GM12878 (cell line): Measurements from ENCODE around the gene SLC24A4. TPM values are rescaled to one million over a fixed set of nuclear protein-coding genes. Genes with fewer than 3 reads are reported as not detected.

Experiments
- ATAC-seq: fragments of 200-7000 bp; cut with Tn5 transposase; 3 replicates; pipeline ENCODE4 v1.9.1; 2020; ENCODE audit warnings: mild to moderate bottlenecking, moderate library complexity
- BruUV-seq: library from RNA; stranded (reverse); fragments of 400-500 nt; replicated peaks from 2 replicates; lab custom pipeline; 2021; lab: Mats Ljungman, UMichigan
- CTCF ChIA-PET: fragments of 300-600 bp; sonication (Branson Sonifier 250); formaldehyde crosslinking; extraction: SDS; loops from one replicate; lab custom pipeline; 2021; ENCODE audit warnings: inconsistent platforms; lab: Yijun Ruan, JAX
- POLR2A ChIA-PET: fragments of 350-600 bp; formaldehyde crosslinking; extraction: SDS; loops from one replicate; lab custom pipeline; 2021; ENCODE audit warnings: inconsistent platforms; lab: Charles Lee
- RAD21 ChIA-PET: fragments of 300-600 bp; sonication (Branson Sonifier 250); formaldehyde crosslinking; loops from one replicate; lab custom pipeline; 2023; ENCODE audit warnings: antibody characterized with exemption; ENCODE audit not compliant: unreplicated experiment; lab: Charles Lee
- SMC1A ChIA-PET: fragments of 300-600 bp; sonication (Branson Sonifier 250); formaldehyde crosslinking; loops from one replicate; lab custom pipeline; 2023; ENCODE audit not compliant: unreplicated experiment, uncharacterized antibody; lab: Charles Lee
- DNase-seq: peaks from one replicate; pipeline ENCODE4 v3.0.0-alpha.2; 2011; ENCODE audit warnings: low read depth, low spot score
- FAIRE-seq: peaks from 3 replicates; lab custom pipeline; 2011; peaks lifted over from hg19 to GRCh38; lab: Jason Lieb, UNC
- H2AFZ ChIP-seq: 2 replicates; pipeline ENCODE4 v1.6.0; 2011; ENCODE audit warnings: low read depth, low read length, control low read depth; ENCODE audit not compliant: control insufficient read depth
- H3K27ac ChIP-seq: 2 replicates; pipeline ENCODE4 v1.5.1; 2011; ENCODE audit warnings: control low read depth; ENCODE audit not compliant: control insufficient read depth, insufficient read depth
- H3K27me3 ChIP-seq, 2 experiments: replicated peaks in 1 of 2; 2 replicates each; pipeline versions ENCODE4 v1.6.0 to v1.6.1; 2011; ENCODE audit warnings: low read length in 1 of 2; ENCODE audit not compliant: control insufficient read depth in 2 of 2, insufficient read depth in 2 of 2
- H3K36me3 ChIP-seq, 2 experiments: 2 replicates each; pipeline ENCODE4 v1.5.1; 2011; ENCODE audit warnings: low read length in 1 of 2; ENCODE audit not compliant: control insufficient read depth in 2 of 2, insufficient read depth in 2 of 2
- H3K4me1 ChIP-seq: 2 replicates; pipeline ENCODE4 v1.6.1; 2011; ENCODE audit warnings: mild to moderate bottlenecking, low read length, moderate library complexity, mixed read lengths; ENCODE audit not compliant: control insufficient read depth, insufficient read depth
- H3K4me2 ChIP-seq: 2 replicates; pipeline ENCODE4 v1.6.0; 2011; ENCODE audit warnings: control low read depth; ENCODE audit not compliant: control insufficient read depth, insufficient read depth
- H3K4me3 ChIP-seq: fragments of 200-600 bp; sonication (generic); 2 replicates; pipeline ENCODE4 v1.5.1; 2016
- H3K79me2 ChIP-seq: 2 replicates; pipeline ENCODE4 v1.6.0; 2011; ENCODE audit warnings: low read length; ENCODE audit not compliant: control insufficient read depth, insufficient read depth
- H3K9ac ChIP-seq: 2 replicates; pipeline ENCODE4 v1.8.0; 2011; ENCODE audit warnings: low read length, control low read depth, mixed read lengths; ENCODE audit not compliant: control insufficient read depth, insufficient read depth
- H3K9me3 ChIP-seq: replicated peaks from 3 replicates; pipeline ENCODE4 v1.5.1; 2011; ENCODE audit warnings: mild to moderate bottlenecking, low read length; ENCODE audit not compliant: control insufficient read depth, insufficient read depth
- H4K20me1 ChIP-seq: 2 replicates; pipeline ENCODE4 v1.6.0; 2011; ENCODE audit not compliant: control insufficient read depth, insufficient read depth
- EZH2 ChIP-seq: IDR thresholded peaks from 2 replicates; pipeline ENCODE4 v1.6.1; 2012; ENCODE audit warnings: low read depth, mild to moderate bottlenecking, control low read depth, inconsistent platforms, low read length, borderline replicate concordance; ENCODE audit not compliant: control insufficient read depth
- JUNB ChIP-seq: IDR thresholded peaks from 2 replicates; pipeline ENCODE4 v1.6.1; 2016; ENCODE audit warnings: antibody characterized with exemption, mild to moderate bottlenecking
- MTA3 ChIP-seq: IDR thresholded peaks from 2 replicates; pipeline ENCODE4 v1.6.1; 2012; ENCODE audit warnings: low read length, inconsistent platforms, borderline replicate concordance
- NFIC ChIP-seq: IDR thresholded peaks from 2 replicates; pipeline ENCODE4 v1.6.1; 2012; ENCODE audit warnings: low read depth, mild to moderate bottlenecking, inconsistent platforms, low read length, moderate library complexity
- RCOR1 ChIP-seq: conservative IDR thresholded peaks from 2 replicates; pipeline ENCODE4 v1.6.1; 2012; ENCODE audit warnings: low read depth, low read length, improper control_type of control experiment
- SUPT20H ChIP-seq: IDR thresholded peaks from 2 replicates; pipeline ENCODE4 v1.6.1; 2011; ENCODE audit warnings: low read depth, mild to moderate bottlenecking, low read length, moderate library complexity, borderline replicate concordance; ENCODE audit not compliant: control insufficient read depth
- TCF7 ChIP-seq: IDR thresholded peaks from 2 replicates; pipeline ENCODE4 v1.6.1; 2014; ENCODE audit warnings: antibody characterized with exemption, borderline replicate concordance
- WGBS: methylation state at CpG from one replicate; pipeline ENCODE4 v1.1.6; 2016; ENCODE audit warnings: low lambda C conversion rate; ENCODE audit not compliant: insufficient replicate concordance, insufficient coverage; ENCODE audit errors: missing lambda C conversion rate; 5-methylcytosine and 5-hydroxymethylcytosine counted together
- in situ Hi-C: fragments of 300-500 bp; cut with MboI; formaldehyde crosslinking; loops from 9 replicates; pipeline ENCODE4 v1.14.3; 2018; ENCODE audit warnings: mixed read lengths
- intact Hi-C: fragments of 100-400 bp; cut with micrococcal nuclease; formaldehyde crosslinking; loops from one replicate; pipeline ENCODE4 v1.14.2; 2022; ENCODE audit not compliant: unreplicated experiment
- polyA plus RNA-seq, 11 experiments: library from polyadenylated mRNA; depleted of rRNA in 4 of 11; unstranded in 6 of 11; stranded (reverse) in 5 of 11; fragments of >200 nt; fragmentation: Nextera tagmentation in 4 of 11; fragmentation: Illumina TruSeq in 1 of 11; extraction: Ambion mirVana in 4 of 11; extraction: Trizol in 1 of 11; gene quantifications; 1 replicate in 1 of 11; 2 replicates in 10 of 11; pipeline versions ENCODE4 v1.2.1 to v1.2.3, GENCODE V29; 2011 to 2016; ENCODE audit warnings: inconsistent platforms in 2 of 11, missing spikeins in 2 of 11, low read depth in 1 of 11
- total RNA-seq, 4 experiments: library from RNA; depleted of rRNA in 3 of 4; stranded (reverse); fragments of >200 nt in 3 of 4; fragmentation: Illumina TruSeq in 1 of 4; extraction: Trizol in 1 of 4; gene quantifications; 2 replicates each; pipeline versions ENCODE4 v1.2.1 to v1.2.3, GENCODE V29; 2013 to 2021
- TF ChIP-seq, protein P1 (sequence below): fragments of 450-650 bp; IDR thresholded peaks from 2 replicates; pipeline ENCODE4 v1.6.1; 2016; ENCODE audit warnings: mild to moderate bottlenecking, moderate library complexity, borderline replicate concordance
- TF ChIP-seq, protein P2 (sequence below): IDR thresholded peaks from 2 replicates; pipeline ENCODE4 v1.6.1; 2011; ENCODE audit warnings: borderline replicate concordance, low read depth, mild to moderate bottlenecking, moderate library complexity, mixed read lengths, low read length; ENCODE audit not compliant: insufficient read depth; ENCODE audit errors: extremely low read length
- TF ChIP-seq, protein P3 (sequence below): IDR thresholded peaks from 2 replicates; pipeline ENCODE4 v1.6.1; 2012; ENCODE audit warnings: low read depth, low read length, improper control_type of control experiment
- TF ChIP-seq, protein P4 (sequence below): fragments of 450-650 bp; IDR thresholded peaks from 2 replicates; pipeline ENCODE4 v1.6.1; 2017; ENCODE audit warnings: low read depth, mild to moderate bottlenecking, moderate library complexity
- TF ChIP-seq, protein P5 (sequence below): IDR thresholded peaks from 2 replicates; pipeline ENCODE4 v1.6.1; 2012; ENCODE audit warnings: low read depth, low read length, improper control_type of control experiment

Gene SLC24A4
- total and polyA plus RNA-seq, 10 of the 15 experiments (the other 5 are each of a cell fraction or from before 2014, with no cell fraction given): under 0.01 to 0.46 (median 0.04) TPM; not detected in 5

DNA sequence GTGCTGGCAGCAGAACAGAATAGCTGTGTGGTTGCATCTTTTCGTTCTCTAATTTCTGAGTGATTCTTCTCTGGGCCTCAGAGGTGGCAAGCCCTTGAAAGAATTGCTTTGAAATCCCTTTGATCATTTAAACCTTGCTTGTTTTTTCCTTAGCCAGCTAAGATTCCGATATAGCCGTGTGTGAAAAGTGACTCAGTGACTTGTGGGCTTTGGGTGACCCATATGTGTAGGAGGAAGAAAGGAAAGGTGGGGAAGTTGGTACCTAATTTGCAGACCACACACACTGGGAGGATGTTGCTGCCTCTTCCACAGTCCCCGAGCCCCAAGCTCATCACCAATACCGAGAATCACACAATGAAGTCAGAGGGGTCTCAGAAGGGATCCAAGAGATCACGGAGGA, 18.8 kb downstream of the SLC24A4 start (continued):
- TF ChIP-seq, protein P1, sequence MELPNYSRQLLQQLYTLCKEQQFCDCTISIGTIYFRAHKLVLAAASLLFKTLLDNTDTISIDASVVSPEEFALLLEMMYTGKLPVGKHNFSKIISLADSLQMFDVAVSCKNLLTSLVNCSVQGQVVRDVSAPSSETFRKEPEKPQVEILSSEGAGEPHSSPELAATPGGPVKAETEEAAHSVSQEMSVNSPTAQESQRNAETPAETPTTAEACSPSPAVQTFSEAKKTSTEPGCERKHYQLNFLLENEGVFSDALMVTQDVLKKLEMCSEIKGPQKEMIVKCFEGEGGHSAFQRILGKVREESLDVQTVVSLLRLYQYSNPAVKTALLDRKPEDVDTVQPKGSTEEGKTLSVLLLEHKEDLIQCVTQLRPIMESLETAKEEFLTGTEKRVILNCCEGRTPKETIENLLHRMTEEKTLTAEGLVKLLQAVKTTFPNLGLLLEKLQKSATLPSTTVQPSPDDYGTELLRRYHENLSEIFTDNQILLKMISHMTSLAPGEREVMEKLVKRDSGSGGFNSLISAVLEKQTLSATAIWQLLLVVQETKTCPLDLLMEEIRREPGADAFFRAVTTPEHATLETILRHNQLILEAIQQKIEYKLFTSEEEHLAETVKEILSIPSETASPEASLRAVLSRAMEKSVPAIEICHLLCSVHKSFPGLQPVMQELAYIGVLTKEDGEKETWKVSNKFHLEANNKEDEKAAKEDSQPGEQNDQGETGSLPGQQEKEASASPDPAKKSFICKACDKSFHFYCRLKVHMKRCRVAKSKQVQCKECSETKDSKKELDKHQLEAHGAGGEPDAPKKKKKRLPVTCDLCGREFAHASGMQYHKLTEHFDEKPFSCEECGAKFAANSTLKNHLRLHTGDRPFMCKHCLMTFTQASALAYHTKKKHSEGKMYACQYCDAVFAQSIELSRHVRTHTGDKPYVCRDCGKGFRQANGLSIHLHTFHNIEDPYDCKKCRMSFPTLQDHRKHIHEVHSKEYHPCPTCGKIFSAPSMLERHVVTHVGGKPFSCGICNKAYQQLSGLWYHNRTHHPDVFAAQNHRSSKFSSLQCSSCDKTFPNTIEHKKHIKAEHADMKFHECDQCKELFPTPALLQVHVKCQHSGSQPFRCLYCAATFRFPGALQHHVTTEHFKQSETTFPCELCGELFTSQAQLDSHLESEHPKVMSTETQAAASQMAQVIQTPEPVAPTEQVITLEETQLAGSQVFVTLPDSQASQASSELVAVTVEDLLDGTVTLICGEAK: no peak
- TF ChIP-seq MTA3 (peak; percentile 50; the same call in 1 of the 2 replicates), NFIC (peak; percentile 68; the same call in 1 of the 2 replicates), JUNB (peak; percentile 14; the same call in 1 of the 2 replicates), TCF7 (peak; percentile 87)
- TF ChIP-seq, protein P2, sequence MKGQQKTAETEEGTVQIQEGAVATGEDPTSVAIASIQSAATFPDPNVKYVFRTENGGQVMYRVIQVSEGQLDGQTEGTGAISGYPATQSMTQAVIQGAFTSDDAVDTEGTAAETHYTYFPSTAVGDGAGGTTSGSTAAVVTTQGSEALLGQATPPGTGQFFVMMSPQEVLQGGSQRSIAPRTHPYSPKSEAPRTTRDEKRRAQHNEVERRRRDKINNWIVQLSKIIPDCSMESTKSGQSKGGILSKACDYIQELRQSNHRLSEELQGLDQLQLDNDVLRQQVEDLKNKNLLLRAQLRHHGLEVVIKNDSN: no peak

DNA sequence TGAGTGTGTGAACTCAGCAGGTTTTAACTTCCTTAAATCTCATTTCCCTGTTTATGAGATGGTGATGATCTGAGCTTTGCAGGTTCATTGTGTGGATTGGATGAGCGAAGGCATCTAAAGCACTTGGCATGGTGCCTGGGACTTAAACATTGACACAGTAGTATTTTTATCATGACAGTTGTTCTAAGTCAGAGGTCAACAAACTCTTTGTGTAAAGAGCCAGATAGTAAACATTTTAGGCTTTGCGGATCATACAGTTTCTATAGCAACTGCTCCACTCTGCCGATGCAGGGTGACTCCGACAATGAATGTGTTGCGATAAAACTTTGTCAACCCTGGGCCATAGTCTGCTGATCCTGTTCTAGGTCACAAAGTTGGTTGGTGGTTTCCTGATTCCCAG, 25.2 kb downstream of the SLC24A4 start:
- no peaks in the 10 kb centered on the region for H3K4me1 ChIP-seq
- ATAC-seq (no peak), DNase-seq (no peak), FAIRE-seq (no peak)
- H3K27me3 ChIP-seq: peaks cover 0 to 3% of the 10 kb centered on the region in 2 experiments; a peak in 2 of 4 replicates
- in situ Hi-C loops: no loop called here
- SMC1A ChIA-PET: no interaction called here
- no peak overlapping the region for H3K4me2 ChIP-seq
- peaks cover 3% of the 10 kb centered on the region; the same call in 1 of the 2 replicates for H4K20me1 ChIP-seq
- no peaks in the 10 kb centered on the region; the same call in 2 of the 3 replicates for H3K9me3 ChIP-seq
- no peak overlapping the region for H3K4me3 ChIP-seq
- intact Hi-C loops: no loop called here
- RAD21 ChIA-PET: no interaction called here
- H2AFZ ChIP-seq: no peak overlapping the region
- H3K27ac ChIP-seq: no peak overlapping the region
- WGBS: 86% methylated on average over 5 of the region's 5 CpGs
- no peak overlapping the region for H3K9ac ChIP-seq
- no TSS peak for BruUV-seq
- CTCF ChIA-PET: interaction anchor here (0.6 kb wide), 1 partner anchor 242 kb away, joined by 3 read pairs; the partner anchor contains the start of gene ATXN3
- no peaks in the 10 kb centered on the region for H3K79me2 ChIP-seq
- no peaks in the 10 kb centered on the region for H3K36me3 ChIP-seq
- POLR2A ChIA-PET: no interaction called here
- TF ChIP-seq, protein P3, sequence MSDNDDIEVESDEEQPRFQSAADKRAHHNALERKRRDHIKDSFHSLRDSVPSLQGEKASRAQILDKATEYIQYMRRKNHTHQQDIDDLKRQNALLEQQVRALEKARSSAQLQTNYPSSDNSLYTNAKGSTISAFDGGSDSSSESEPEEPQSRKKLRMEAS: no peak
- TF ChIP-seq, protein P4, sequence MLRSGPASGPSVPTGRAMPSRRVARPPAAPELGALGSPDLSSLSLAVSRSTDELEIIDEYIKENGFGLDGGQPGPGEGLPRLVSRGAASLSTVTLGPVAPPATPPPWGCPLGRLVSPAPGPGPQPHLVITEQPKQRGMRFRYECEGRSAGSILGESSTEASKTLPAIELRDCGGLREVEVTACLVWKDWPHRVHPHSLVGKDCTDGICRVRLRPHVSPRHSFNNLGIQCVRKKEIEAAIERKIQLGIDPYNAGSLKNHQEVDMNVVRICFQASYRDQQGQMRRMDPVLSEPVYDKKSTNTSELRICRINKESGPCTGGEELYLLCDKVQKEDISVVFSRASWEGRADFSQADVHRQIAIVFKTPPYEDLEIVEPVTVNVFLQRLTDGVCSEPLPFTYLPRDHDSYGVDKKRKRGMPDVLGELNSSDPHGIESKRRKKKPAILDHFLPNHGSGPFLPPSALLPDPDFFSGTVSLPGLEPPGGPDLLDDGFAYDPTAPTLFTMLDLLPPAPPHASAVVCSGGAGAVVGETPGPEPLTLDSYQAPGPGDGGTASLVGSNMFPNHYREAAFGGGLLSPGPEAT: no peak
- TF ChIP-seq, protein P5, sequence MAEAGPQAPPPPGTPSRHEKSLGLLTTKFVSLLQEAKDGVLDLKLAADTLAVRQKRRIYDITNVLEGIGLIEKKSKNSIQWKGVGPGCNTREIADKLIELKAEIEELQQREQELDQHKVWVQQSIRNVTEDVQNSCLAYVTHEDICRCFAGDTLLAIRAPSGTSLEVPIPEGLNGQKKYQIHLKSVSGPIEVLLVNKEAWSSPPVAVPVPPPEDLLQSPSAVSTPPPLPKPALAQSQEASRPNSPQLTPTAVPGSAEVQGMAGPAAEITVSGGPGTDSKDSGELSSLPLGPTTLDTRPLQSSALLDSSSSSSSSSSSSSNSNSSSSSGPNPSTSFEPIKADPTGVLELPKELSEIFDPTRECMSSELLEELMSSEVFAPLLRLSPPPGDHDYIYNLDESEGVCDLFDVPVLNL: no peak
- no peak for TF ChIP-seq EZH2
- TF ChIP-seq SUPT20H: no peak
- TF ChIP-seq RCOR1: no peak
